Activated CD8-positive, alpha-beta memory T cell treated with anti-CD3 and anti-CD28 coated beads, Interleukin-2, amount 50 U/mL, for 24 hours (primary cell): ENCODE data around the gene SUFU.
"Not testable (repeated sequence)": the region's sequence is repeated elsewhere in the genome, so short reads cannot be mapped to it uniquely, and the experiment has no call there.

ENCODE experiments used
- DNase-seq: peaks from one replicate; pipeline ENCODE4 v3.0.0-alpha.2; 2020; ENCODE audit errors: extremely low read depth

The SUFU gene

GRCh38 chr10:102480396-102480795, 23.4 kb upstream of the SUFU start:
- no peak for DNase-seq

- no peak for DNase-seq
These were observed 19.8 kb upstream of the SUFU start for GRCh38 chr10:102484021-102484420.

GRCh38 chr10:102485093-102485784, 18.5 kb upstream of the SUFU start:
- no peak for DNase-seq

DNA sequence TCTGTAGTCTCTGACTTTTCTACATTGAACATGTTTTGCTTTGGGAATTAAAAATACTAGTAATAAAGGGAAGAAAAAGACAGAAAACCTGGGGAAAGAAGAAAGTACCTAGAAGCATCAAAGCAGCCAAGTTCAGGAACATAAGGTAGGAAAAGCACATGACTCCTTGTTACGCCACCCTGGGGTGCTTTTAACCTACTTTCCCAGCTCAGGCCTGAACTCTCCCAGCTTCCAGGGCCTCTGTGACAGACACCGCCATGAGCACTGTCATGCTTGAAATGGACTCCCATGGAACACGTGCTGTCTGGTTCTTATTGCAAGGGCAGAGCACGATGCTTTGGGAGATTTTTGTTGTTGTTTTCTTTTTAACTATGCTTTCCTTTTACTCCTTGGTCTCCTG, 12.6 kb upstream of the SUFU start:
- no peak for DNase-seq

GRCh38 chr10:102492344-102492939, 11.3 kb upstream of the SUFU start:
- no peak for DNase-seq

DNA sequence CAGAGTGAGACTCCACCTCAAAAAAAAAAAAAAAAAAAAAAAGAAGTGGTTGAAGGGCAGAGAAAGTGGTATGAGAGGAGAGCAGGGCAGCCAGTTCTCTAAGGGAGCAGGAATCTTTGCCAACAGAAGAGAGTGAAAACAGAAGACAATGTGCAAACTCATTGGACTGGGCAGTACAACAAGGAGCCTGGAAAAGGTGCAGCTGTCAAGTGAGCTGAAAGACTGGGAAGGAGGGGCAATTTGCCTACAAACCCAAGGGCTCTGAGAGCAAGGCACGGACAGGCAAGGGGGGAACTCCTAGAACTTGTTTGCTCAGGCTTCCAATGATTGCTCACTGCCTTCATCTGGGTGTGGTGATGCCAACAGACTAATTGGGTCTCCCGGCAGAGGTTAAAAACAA, 10.8 kb upstream of the SUFU start:
- DNase-seq, result no peak

GRCh38 chr10:102493771-102494170, 10.0 kb upstream of the SUFU start:
- no peak for DNase-seq

GRCh38 chr10:102497545-102497944, 6.2 kb upstream of the SUFU start:
- DNase-seq, result no peak

DNA sequence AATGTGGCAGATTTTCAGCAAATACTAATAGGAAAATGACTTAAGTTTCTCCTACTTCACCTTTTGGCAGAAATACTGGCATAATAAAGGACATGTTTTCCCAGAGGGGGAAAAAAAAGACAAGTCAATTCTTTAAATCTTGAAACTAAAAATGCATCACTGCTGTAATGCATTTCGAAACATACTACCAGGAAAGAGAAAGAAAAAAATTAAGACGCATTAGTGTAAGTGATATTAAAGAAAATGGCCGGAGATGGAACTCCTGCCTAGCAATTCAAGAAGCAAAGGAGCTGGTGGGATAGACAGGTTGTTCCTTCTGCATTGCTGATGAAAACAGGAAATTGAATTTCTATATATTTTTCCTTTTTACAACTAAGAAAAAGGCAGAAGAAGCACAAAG, 4.4 kb upstream of the SUFU start:
- DNase-seq, result no peak

DNA sequence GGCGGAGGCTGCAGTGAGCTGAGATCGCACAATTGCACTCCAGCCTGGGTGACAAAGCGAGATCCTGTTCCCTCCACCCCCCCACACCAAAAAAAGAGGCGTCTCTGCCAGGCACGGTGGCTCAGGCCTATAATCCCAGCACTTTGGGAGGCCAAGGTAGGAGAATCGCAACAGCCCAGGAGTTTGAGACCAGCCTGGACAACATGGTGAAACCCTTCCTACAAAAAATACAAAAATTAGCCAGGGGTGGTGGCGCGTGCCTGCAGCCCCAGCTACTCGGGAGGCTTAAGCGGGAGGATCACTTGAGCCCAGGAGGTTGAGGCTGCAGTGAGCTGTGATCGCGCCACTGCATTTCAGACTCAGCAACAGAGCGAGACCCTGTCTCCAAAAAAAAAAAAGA, 3.1 kb upstream of the SUFU start:
- DNase-seq, result not testable (repeated sequence)

GRCh38 chr10:102501201-102502028, 2.4 kb upstream of the SUFU start:
- DNase-seq, result no peak

DNA sequence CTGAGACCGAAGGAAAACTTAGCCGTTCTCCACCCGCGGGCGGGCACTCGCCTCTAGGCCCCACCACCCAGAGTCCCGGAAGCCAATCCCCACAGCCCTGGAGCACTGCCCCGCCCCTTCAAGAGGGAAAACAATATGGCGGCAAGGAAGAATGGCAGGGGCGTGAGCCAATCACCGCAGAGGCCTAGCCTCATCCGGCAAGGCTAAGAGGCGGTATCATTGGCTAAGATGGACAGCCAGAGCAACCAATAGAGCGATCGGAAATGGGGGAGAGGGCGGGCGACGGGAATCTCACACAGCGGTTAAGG, 1.8 kb upstream of the SUFU start:
- peak; percentile 98 for DNase-seq

- DNase-seq, result peak; percentile 86
These were observed 1.2 kb upstream of the SUFU start, which contains the start of gene ACTR1A for GRCh38 chr10:102502337-102503151. TSS of gene ACTR1A (minus strand) at chr10:102502712. CDS start at chr10:102502647, 65 bp downstream.

DNA sequence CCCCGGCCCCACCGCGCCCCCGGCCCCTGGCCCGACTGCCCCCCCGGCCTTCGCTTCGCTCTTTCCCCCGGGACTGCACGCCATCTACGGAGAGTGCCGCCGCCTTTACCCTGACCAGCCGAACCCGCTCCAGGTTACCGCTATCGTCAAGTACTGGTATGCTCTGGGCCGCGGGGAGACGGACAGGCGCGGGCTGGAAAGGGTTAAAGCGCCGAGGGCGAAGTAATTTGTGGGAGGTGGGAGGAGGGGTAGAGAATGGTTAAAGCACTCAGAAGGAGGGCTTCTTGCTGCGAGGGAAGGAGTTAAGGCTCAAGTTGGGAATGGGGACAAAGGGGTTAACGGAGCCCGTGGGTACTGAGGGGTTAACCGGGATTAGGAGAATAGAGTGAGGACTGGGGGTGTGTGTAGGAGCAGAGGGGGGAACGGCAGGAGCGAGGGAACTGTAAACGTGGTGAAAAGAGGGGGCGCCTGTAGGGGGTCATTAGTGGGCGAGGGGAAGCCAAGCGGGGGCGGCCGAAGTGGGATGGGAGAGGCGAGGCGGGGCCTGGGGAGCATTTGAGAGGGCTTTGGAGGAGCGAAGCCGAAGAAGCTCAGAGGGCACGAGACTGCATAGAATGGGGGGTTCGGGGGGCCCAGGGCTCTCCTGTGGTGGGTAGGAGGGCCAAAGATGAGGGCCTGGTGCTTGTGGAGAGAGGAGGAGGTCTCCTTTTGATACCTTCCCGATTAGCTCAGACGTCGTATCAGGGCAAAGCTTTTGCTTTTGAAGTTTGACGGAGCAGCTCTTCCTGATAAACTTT, 605 bp downstream of the SUFU start:
- no peak for DNase-seq

GRCh38 chr10:102504976-102505300, 1.2 kb downstream of the SUFU start:
- DNase-seq, result no peak

GRCh38 chr10:102505462-102506115, 1.8 kb downstream of the SUFU start:
- no peak for DNase-seq

GRCh38 chr10:102507521-102507920, 3.7 kb downstream of the SUFU start:
- DNase-seq, result no peak

DNA sequence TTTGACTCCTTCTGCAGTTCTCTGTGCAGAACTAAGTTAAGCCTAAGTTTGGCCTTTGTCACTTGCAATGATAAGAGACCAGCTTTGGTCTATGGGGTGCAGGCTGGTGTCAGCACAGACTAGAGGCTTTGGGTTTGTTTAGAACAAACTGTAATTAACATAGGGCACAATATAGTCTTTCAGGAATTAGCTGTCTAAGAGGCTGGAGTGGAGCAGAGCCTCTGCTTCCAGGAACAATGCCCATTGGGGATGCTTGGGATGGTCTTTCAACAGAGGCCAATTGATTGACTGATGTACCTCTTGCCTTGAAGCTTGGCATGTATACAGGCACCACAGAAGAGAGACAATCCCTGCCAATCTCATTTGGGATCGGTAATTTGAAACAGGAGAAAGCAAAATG, 4.7 kb downstream of the SUFU start:
- DNase-seq, result no peak

- DNase-seq, result no peak
These were observed 5.6 kb downstream of the SUFU start for GRCh38 chr10:102509387-102509786.

- DNase-seq, result no peak
These were observed 8.0 kb downstream of the SUFU start for GRCh38 chr10:102511583-102512274.
